WTC11 (cell line): ENCODE results near the gene PARL. TPM values are rescaled to one million over a fixed set of nuclear protein-coding genes. Genes with fewer than 3 reads are reported as not detected.
A peak's percentile ranks its signal among the peaks of the same experiment; 100 is the strongest.
"Not testable (repeated sequence)": the region's sequence is repeated elsewhere in the genome, so short reads cannot be mapped to it uniquely, and the experiment has no call there.

Experiments
- ATAC-seq: fragments of 200-7000 bp; cut with Tn5 transposase; 2 replicates; pipeline ENCODE4 v1.10.0; 2021; ENCODE audit warnings: mild to moderate bottlenecking, moderate library complexity
- CTCF ChIA-PET: fragments of 300-600 bp; sonication (Branson Sonifier 250); formaldehyde crosslinking; loops from one replicate; lab custom pipeline; 2021; ENCODE audit warnings: antibody characterized with exemption; lab: Charles Lee
- POLR2A ChIA-PET: fragments of 350-600 bp; sonication (Branson Sonifier 250); formaldehyde crosslinking; loops from one replicate; lab custom pipeline; 2021; ENCODE audit warnings: antibody characterized with exemption; lab: Charles Lee
- DNase-seq: peaks from one replicate; pipeline ENCODE4 v3.0.0; 2021; ENCODE audit warnings: low spot score
- H3K27ac Mint-ChIP-seq: 2 replicates; pipeline ENCODE4 v1.8.0; 2021; ENCODE audit warnings: mixed read lengths
- H3K27me3 Mint-ChIP-seq: 2 replicates; pipeline ENCODE4 v1.8.0; 2021; ENCODE audit warnings: low read depth, mild to moderate bottlenecking, moderate library complexity, mixed read lengths
- H3K36me3 Mint-ChIP-seq: 2 replicates; pipeline ENCODE4 v1.8.0; 2021; ENCODE audit warnings: mixed read lengths
- H3K4me1 Mint-ChIP-seq: 2 replicates; pipeline ENCODE4 v1.8.0; 2022; ENCODE audit warnings: mixed read lengths
- H3K4me3 Mint-ChIP-seq: 2 replicates; pipeline ENCODE4 v1.8.0; 2021; ENCODE audit warnings: mild to moderate bottlenecking, moderate library complexity, mixed read lengths
- H3K9me3 Mint-ChIP-seq: 2 replicates; pipeline ENCODE4 v1.8.0; 2021; ENCODE audit warnings: mixed read lengths
- FOXK1 ChIP-seq: sonication (generic); formaldehyde crosslinking; IDR thresholded peaks from 2 replicates; pipeline ENCODE4 v1.8.0; 2022; ENCODE audit warnings: mild to moderate bottlenecking, moderate library complexity, missing genetic modification reagents
- FOXP1 ChIP-seq: sonication (generic); formaldehyde crosslinking; IDR thresholded peaks from 2 replicates; pipeline ENCODE4 v1.8.0; 2022; ENCODE audit warnings: missing genetic modification reagents, mild to moderate bottlenecking, moderate library complexity, borderline replicate concordance
- GABPB1 ChIP-seq: sonication (generic); formaldehyde crosslinking; IDR thresholded peaks from 2 replicates; pipeline ENCODE4 v1.8.1; 2023; ENCODE audit warnings: mild to moderate bottlenecking, missing genetic modification reagents
- OVOL2 ChIP-seq: fragments of 250-450 bp; sonication (Bioruptor Pico); IDR thresholded peaks from 2 replicates; pipeline ENCODE4 v1.9.0; 2021; ENCODE audit warnings: mild to moderate bottlenecking, borderline replicate concordance
- RELA ChIP-seq: sonication (generic); formaldehyde crosslinking; IDR thresholded peaks from 2 replicates; pipeline ENCODE4 v1.8.1; 2022; ENCODE audit warnings: missing genetic modification reagents, mild to moderate bottlenecking, borderline replicate concordance
- SMAD3 ChIP-seq: sonication (generic); formaldehyde crosslinking; IDR thresholded peaks from 2 replicates; pipeline ENCODE4 v1.8.0; 2022; ENCODE audit warnings: missing genetic modification reagents, mild to moderate bottlenecking, borderline replicate concordance
- SP1 ChIP-seq: sonication (generic); formaldehyde crosslinking; conservative IDR thresholded peaks from 2 replicates; pipeline ENCODE4 v1.8.1; 2022; ENCODE audit warnings: missing genetic modification reagents
- TEAD4 ChIP-seq: sonication (generic); formaldehyde crosslinking; IDR thresholded peaks from 2 replicates; pipeline ENCODE4 v1.8.0; 2022; ENCODE audit warnings: mild to moderate bottlenecking, missing genetic modification reagents
- TP53 ChIP-seq: sonication (generic); formaldehyde crosslinking; IDR thresholded peaks from 2 replicates; pipeline ENCODE4 v1.8.1; 2023; ENCODE audit warnings: mild to moderate bottlenecking, missing genetic modification reagents
- ZNF219 ChIP-seq: sonication (generic); formaldehyde crosslinking; IDR thresholded peaks from 2 replicates; pipeline ENCODE4 v1.8.0; 2023; ENCODE audit warnings: missing genetic modification reagents, mild to moderate bottlenecking, borderline replicate concordance
- ZNF232 ChIP-seq: sonication (generic); formaldehyde crosslinking; IDR thresholded peaks from 2 replicates; pipeline ENCODE4 v1.8.0; 2022; ENCODE audit warnings: mild to moderate bottlenecking, missing genetic modification reagents
- ZNF263 ChIP-seq: sonication (generic); formaldehyde crosslinking; IDR thresholded peaks from 2 replicates; pipeline ENCODE4 v1.8.1; 2022; ENCODE audit warnings: low read depth, mild to moderate bottlenecking, moderate library complexity, missing genetic modification reagents
- ZNF423 ChIP-seq: fragments of 250-450 bp; sonication (Bioruptor Pico); IDR thresholded peaks from 2 replicates; pipeline ENCODE4 v2.1.2; 2022; ENCODE audit warnings: mild to moderate bottlenecking, moderate library complexity
- total RNA-seq: library from RNA; stranded (reverse); gene quantifications from 3 replicates; pipeline ENCODE4 v1.2.3, GENCODE V29; 2021
- TF ChIP-seq, protein P1 (sequence below): sonication (generic); formaldehyde crosslinking; IDR thresholded peaks from 2 replicates; pipeline ENCODE4 v1.8.0; 2023; ENCODE audit warnings: mild to moderate bottlenecking, missing genetic modification reagents
- TF ChIP-seq, protein P2 (sequence below): fragments of 250-450 bp; sonication (Bioruptor Pico); IDR thresholded peaks from 2 replicates; pipeline ENCODE4 v1.9.0; 2021; ENCODE audit warnings: moderate library complexity, mild to moderate bottlenecking, inconsistent platforms, borderline replicate concordance
- TF ChIP-seq, protein P3 (sequence below): sonication (generic); formaldehyde crosslinking; IDR thresholded peaks from 2 replicates; pipeline ENCODE4 v1.8.0; 2022; ENCODE audit warnings: mild to moderate bottlenecking, missing genetic modification reagents
- TF ChIP-seq, protein P4 (sequence below): sonication (generic); formaldehyde crosslinking; IDR thresholded peaks from 2 replicates; pipeline ENCODE4 v1.8.1; 2023; ENCODE audit warnings: mild to moderate bottlenecking, moderate library complexity, missing genetic modification reagents
- TF ChIP-seq, protein P5 (sequence below): sonication (generic); formaldehyde crosslinking; IDR thresholded peaks from 2 replicates; pipeline ENCODE4 v1.8.1; 2022; ENCODE audit warnings: mild to moderate bottlenecking, moderate library complexity, missing genetic modification reagents
- TF ChIP-seq, protein P6 (sequence below): sonication (generic); formaldehyde crosslinking; IDR thresholded peaks from 2 replicates; pipeline ENCODE4 v1.8.0; 2022; ENCODE audit warnings: mild to moderate bottlenecking, missing genetic modification reagents

PARL gene
- total RNA-seq, 1 experiment from 2014 or later = 93.5 TPM

DNA sequence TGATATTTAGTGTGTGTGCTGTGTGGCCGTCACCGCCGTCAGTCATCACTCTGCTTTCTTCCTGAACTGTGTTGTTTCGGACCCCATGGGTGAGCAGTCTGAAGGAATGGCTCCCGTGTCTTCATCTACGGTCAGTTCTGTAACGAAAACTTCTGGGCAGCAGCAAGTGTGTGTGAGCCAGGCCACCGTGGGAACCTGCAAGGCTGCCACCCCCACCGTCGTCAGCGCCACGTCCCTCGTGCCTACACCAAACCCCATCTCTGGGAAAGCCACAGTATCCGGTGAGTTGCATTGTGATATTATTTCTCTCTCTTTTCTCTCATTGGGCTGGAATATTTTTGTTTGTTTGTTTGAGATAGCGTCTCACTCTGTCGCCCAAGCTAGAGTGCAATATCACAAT is 94.0 kb downstream of the PARL start:
- Mint-ChIP-seq H3K36me3 (peaks cover 68% of the 10 kb centered on the region), H3K27me3 (no peaks in the 10 kb centered on the region), H3K4me1 (no peaks in the 10 kb centered on the region), H3K27ac (no peak overlapping the region; the same call in 1 of the 2 replicates), H3K9me3 (no peaks in the 10 kb centered on the region), H3K4me3 (no peak overlapping the region)
- ATAC-seq = no peak
- DNase-seq = no peak
- POLR2A ChIA-PET = no interaction called here
- TF ChIP-seq ZNF219 (CRISPR knock-in tag) = no peak
- no peak for TF ChIP-seq GABPB1 (CRISPR knock-in tag)
- CTCF ChIA-PET = interaction anchor here (0.6 kb wide), 1 partner anchor 514 kb away, joined by 3 read pairs; no protein-coding TSS in a partner anchor

DNA sequence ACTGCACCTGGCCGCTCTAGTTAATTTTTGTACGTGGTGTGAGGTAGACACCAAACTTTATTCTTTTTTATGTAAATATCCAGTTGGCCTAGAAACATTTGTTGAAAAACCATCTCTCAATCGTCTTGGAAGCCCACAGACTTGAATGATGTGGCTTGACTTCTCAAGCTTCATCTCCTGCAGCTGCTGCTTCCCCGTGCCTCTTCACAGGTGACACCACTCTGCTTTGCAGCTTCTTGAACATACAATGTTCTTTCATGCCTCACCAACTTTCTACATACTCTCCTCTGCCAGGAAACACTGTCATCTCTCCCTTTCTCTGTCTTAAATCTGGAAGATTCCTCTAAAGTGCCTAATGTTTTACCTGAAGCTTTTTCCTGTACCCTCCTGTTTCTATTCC is 94.9 kb downstream of the PARL start:
- no peak for DNase-seq
- no peaks in the 10 kb centered on the region for H3K27me3 Mint-ChIP-seq
- TF ChIP-seq FOXK1 (no peak), ZNF232 (CRISPR knock-in tag) (no peak), OVOL2 (no peak), ZNF423 (CRISPR knock-in tag) (no peak)
- TF ChIP-seq, protein P1, sequence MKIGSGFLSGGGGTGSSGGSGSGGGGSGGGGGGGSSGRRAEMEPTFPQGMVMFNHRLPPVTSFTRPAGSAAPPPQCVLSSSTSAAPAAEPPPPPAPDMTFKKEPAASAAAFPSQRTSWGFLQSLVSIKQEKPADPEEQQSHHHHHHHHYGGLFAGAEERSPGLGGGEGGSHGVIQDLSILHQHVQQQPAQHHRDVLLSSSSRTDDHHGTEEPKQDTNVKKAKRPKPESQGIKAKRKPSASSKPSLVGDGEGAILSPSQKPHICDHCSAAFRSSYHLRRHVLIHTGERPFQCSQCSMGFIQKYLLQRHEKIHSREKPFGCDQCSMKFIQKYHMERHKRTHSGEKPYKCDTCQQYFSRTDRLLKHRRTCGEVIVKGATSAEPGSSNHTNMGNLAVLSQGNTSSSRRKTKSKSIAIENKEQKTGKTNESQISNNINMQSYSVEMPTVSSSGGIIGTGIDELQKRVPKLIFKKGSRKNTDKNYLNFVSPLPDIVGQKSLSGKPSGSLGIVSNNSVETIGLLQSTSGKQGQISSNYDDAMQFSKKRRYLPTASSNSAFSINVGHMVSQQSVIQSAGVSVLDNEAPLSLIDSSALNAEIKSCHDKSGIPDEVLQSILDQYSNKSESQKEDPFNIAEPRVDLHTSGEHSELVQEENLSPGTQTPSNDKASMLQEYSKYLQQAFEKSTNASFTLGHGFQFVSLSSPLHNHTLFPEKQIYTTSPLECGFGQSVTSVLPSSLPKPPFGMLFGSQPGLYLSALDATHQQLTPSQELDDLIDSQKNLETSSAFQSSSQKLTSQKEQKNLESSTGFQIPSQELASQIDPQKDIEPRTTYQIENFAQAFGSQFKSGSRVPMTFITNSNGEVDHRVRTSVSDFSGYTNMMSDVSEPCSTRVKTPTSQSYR = no peak
- TF ChIP-seq, protein P2, sequence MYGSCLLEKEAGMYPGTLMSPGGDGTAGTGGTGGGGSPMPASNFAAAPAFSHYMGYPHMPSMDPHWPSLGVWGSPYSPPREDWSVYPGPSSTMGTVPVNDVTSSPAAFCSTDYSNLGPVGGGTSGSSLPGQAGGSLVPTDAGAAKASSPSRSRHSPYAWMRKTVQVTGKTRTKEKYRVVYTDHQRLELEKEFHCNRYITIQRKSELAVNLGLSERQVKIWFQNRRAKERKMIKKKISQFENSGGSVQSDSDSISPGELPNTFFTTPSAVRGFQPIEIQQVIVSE (CRISPR knock-in tag) = no peak
- ChIA-PET CTCF (no interaction called here), POLR2A (no interaction called here)
- peaks cover 70% of the 10 kb centered on the region for H3K36me3 Mint-ChIP-seq
- H3K27ac Mint-ChIP-seq = peak overlapping the region; percentile 10
- no peak overlapping the region for H3K4me3 Mint-ChIP-seq
- no peak for ATAC-seq
- no peaks in the 10 kb centered on the region for H3K4me1 Mint-ChIP-seq
- no peaks in the 10 kb centered on the region for H3K9me3 Mint-ChIP-seq

DNA sequence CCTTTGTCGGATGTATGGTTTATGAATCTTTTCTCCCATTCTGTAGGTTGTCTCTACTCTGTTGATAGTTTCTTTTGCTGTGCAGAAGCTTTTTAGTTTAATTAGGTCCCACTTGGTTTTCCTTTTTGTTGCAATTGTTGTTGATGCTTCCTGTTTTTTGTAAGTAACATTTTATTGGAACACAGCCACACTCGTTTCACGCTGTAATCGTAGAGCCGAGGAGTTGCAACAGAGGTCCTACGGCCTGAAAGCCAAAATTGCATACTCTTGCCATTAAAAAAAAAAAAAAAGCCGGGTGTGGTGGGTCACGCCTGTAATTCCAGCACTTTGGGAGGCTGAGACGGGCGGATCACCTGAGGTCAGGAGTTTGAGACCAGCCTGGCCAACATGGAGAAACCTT is 100.2 kb downstream of the PARL start:
- H3K4me3 Mint-ChIP-seq, H3K27ac Mint-ChIP-seq, POLR2A ChIA-PET, H3K4me1 Mint-ChIP-seq, H3K9me3 Mint-ChIP-seq, CTCF ChIA-PET, DNase-seq, ATAC-seq, H3K27me3 Mint-ChIP-seq: not testable (repeated sequence)
- H3K36me3 Mint-ChIP-seq = peaks cover 74% of the 10 kb centered on the region

DNA sequence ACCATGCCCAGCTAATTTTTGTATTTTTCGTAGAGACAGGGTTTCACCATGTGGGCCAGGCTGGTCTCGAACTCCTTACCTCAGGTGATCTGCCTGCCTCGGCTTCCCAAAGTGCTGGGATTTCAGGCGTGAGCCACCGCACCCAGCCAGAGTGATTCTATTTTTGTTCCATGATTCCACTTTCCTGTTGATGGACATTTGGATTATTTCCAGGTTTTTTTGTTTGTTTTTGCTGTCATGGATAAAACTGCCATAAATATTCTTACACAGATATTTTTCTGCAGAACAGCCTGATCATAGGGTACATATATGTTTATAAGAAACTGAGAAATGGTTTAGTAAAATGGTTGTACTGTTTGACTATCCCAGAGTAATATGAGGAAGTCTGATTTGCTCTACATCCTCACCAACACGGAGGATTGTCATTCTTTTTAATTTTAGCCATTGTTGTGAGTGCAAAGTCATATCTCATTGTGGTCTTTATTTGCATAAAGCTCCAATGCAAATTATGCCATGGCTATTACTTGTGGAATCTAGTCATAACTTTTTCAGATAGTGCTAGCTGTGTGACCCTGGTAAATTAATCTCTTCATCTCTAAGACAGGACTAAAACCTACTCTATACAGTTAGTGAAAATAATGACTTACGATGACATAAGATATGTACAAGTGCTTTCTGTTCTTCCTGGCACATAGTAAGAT is 102.0 kb downstream of the PARL start:
- peaks cover 75% of the 10 kb centered on the region for H3K36me3 Mint-ChIP-seq
- H3K27me3 Mint-ChIP-seq = no peaks in the 10 kb centered on the region

DNA sequence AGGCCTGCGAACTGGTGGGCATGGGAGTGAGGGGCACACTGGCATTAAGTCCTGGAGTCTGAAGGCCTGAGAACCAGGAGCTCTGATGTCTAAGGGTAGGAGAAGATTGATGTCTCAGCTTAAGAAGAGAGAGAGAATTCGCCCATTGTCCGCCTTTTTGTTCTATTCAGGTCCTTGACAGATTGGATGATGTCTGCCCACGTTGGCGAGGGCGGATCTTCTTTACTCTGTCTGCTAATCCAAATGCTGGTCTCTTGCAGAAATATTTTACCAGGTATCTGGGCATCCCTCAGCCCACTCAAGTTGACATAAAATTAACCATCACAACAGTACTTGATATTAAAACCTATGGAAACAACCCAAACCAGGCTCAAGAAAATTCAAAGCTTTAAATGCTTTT is 103.4 kb downstream of the PARL start:
- ChIA-PET POLR2A (no interaction called here), CTCF (no interaction called here)
- DNase-seq (no peak), ATAC-seq (no peak)
- Mint-ChIP-seq H3K4me3 (no peak overlapping the region), H3K9me3 (no peaks in the 10 kb centered on the region), H3K27ac (no peak overlapping the region), H3K4me1 (no peaks in the 10 kb centered on the region), H3K27me3 (no peaks in the 10 kb centered on the region), H3K36me3 (peaks cover 77% of the 10 kb centered on the region)
- TF ChIP-seq ZNF423 (CRISPR knock-in tag) (no peak), TEAD4 (CRISPR knock-in tag) (no peak), SMAD3 (CRISPR knock-in tag) (no peak), ZNF232 (CRISPR knock-in tag) (no peak), RELA (CRISPR knock-in tag) (no peak), ZNF263 (CRISPR knock-in tag) (no peak)
- TF ChIP-seq, protein P3, sequence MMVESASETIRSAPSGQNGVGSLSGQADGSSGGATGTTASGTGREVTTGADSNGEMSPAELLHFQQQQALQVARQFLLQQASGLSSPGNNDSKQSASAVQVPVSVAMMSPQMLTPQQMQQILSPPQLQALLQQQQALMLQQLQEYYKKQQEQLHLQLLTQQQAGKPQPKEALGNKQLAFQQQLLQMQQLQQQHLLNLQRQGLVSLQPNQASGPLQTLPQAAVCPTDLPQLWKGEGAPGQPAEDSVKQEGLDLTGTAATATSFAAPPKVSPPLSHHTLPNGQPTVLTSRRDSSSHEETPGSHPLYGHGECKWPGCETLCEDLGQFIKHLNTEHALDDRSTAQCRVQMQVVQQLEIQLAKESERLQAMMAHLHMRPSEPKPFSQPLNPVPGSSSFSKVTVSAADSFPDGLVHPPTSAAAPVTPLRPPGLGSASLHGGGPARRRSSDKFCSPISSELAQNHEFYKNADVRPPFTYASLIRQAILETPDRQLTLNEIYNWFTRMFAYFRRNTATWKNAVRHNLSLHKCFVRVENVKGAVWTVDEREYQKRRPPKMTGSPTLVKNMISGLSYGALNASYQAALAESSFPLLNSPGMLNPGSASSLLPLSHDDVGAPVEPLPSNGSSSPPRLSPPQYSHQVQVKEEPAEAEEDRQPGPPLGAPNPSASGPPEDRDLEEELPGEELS = no peak
- TF ChIP-seq, protein P4, sequence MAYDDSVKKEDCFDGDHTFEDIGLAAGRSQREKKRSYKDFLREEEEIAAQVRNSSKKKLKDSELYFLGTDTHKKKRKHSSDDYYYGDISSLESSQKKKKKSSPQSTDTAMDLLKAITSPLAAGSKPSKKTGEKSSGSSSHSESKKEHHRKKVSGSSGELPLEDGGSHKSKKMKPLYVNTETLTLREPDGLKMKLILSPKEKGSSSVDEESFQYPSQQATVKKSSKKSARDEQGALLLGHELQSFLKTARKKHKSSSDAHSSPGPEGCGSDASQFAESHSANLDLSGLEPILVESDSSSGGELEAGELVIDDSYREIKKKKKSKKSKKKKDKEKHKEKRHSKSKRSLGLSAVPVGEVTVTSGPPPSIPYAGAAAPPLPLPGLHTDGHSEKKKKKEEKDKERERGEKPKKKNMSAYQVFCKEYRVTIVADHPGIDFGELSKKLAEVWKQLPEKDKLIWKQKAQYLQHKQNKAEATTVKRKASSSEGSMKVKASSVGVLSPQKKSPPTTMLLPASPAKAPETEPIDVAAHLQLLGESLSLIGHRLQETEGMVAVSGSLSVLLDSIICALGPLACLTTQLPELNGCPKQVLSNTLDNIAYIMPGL (CRISPR knock-in tag) = no peak
- TF ChIP-seq, protein P5, sequence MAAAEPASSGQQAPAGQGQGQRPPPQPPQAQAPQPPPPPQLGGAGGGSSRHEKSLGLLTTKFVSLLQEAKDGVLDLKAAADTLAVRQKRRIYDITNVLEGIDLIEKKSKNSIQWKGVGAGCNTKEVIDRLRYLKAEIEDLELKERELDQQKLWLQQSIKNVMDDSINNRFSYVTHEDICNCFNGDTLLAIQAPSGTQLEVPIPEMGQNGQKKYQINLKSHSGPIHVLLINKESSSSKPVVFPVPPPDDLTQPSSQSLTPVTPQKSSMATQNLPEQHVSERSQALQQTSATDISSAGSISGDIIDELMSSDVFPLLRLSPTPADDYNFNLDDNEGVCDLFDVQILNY (CRISPR knock-in tag) = no peak
- TF ChIP-seq, protein P6, sequence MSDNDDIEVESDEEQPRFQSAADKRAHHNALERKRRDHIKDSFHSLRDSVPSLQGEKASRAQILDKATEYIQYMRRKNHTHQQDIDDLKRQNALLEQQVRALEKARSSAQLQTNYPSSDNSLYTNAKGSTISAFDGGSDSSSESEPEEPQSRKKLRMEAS (CRISPR knock-in tag) = no peak

More for the DNA sequence above, 102.0 kb downstream of the PARL start:
- Mint-ChIP-seq H3K4me1 (no peaks in the 10 kb centered on the region), H3K9me3 (no peaks in the 10 kb centered on the region), H3K27ac (no peak overlapping the region), H3K4me3 (no peak overlapping the region)
- TF ChIP-seq SP1 (CRISPR knock-in tag) = no peak
- no peak for TF ChIP-seq FOXP1 (CRISPR knock-in tag)
- TF ChIP-seq TP53 (CRISPR knock-in tag) = no peak
- TF ChIP-seq SMAD3 (CRISPR knock-in tag) = no peak
- POLR2A ChIA-PET = no interaction called here
- CTCF ChIA-PET = no interaction called here
- no peak for DNase-seq
- no peak for ATAC-seq
